ENCODE measurements around the gene AKIRIN1.

Gene AKIRIN1

DNA sequence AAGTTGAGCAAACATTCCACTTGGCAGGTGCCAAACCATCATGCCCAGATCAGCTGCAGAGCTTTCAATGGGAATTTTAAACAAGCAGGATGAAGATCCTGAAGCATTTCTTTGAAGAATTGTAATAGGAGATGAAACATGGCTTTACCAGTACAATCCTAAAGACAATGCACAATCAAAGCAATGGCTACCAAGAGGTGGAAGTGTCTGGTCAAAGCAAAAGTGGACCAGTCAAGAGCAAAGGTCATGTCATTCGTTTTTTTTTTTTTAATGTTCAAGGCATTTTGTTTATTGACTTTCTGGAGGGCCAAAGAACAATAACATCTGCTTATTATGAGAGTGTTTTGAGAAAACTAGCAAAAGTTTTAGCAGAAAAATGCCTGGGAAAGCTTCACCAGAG, 32.1 kb downstream of the AKIRIN1 start:
- ChIA-PET CTCF (no interaction called here), POLR2A (no interaction called here)
- no peak for DNase-seq (ENCODE audit: extremely low spot score)
- TF ChIP-seq FOXM1 (IDR thresholded peaks at IDR 0.05; ENCODE audit: borderline replicate concordance), result no peak
- TF ChIP-seq L3MBTL2 (conservative IDR thresholded peaks at IDR 0.05), result no peak
- no peak for TF ChIP-seq LEF1 (IDR thresholded peaks at IDR 0.05; ENCODE audit: borderline replicate concordance)
- no peak for TF ChIP-seq CTBP1 (IDR thresholded peaks at IDR 0.05; ENCODE audit: borderline replicate concordance)
- no peak for TF ChIP-seq ZNF384 (IDR thresholded peaks at IDR 0.05)
- no peak for TF ChIP-seq FOXK2 (IDR thresholded peaks at IDR 0.05)
- TF ChIP-seq, protein P1, sequence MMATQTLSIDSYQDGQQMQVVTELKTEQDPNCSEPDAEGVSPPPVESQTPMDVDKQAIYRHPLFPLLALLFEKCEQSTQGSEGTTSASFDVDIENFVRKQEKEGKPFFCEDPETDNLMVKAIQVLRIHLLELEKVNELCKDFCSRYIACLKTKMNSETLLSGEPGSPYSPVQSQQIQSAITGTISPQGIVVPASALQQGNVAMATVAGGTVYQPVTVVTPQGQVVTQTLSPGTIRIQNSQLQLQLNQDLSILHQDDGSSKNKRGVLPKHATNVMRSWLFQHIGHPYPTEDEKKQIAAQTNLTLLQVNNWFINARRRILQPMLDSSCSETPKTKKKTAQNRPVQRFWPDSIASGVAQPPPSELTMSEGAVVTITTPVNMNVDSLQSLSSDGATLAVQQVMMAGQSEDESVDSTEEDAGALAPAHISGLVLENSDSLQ (IDR thresholded peaks at IDR 0.05), result no peak
- TF ChIP-seq SUZ12 (IDR thresholded peaks at IDR 0.05), result no peak

DNA sequence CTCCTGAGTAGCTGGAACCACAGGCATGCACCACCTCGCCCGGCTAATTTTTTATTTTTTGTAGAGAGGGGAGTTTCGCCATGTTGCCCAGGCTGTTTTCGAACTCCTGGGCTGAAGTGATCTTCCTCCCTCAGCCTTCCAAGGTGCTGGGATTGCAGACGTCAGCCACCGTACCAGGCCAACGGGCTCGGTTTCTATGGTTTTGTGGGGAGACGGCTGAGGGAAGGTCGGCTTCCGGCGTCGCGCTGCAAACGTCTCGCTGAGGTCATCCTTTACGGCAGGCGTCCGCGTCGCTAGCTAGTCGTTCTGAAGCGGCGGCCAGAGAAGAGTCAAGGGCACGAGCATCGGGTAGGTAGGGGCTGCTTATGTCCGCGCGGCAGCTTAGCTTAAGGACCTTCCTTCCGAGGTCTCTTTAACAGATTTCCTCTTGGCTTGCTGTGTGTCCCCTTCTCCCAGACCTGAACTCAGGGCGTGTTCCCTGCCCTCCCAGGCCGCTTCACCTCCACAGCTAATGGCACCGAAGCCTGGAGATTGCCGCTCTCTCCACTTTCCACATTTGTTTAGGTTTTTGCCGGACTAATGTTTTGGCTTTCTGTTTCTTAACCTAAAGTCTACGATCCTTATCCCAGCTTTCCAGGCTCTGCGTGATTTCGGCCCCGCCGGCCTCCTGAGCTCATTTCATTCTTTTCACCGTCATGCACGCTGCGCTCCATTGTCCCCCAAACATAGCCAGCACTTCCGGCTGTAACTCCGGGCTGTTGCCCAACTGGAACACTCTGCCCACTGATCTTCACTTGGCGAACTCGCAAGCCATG, 35.2 kb downstream of the AKIRIN1 start, which contains the start of gene NDUFS5:
Gene NDUFS5, plus strand, starts transcription at position 300 of the 815 bp plus-strand sequence. CDS start 2,375 bp downstream, outside the sequence.
- ChIA-PET POLR2A (interaction anchor here (0.6 to 2.4 kb wide), 30 partner anchors 9 to 175 kb away, joined by 3 to 21 read pairs (median 4); partner anchors contain the start of genes AKIRIN1, GJA9, MYCBP and RRAGC), CTCF (interaction anchor here (0.5 kb wide), 1 partner anchor 52 kb away, joined by 5 read pairs; no protein-coding TSS in a partner anchor)
- DNase-seq (ENCODE audit: extremely low spot score), result peak; percentile 82
- TF ChIP-seq HDGF (IDR thresholded peaks at IDR 0.05; ENCODE audit: borderline replicate concordance) (no peak; the same call in 1 of the 2 replicates), TARDBP (IDR thresholded peaks at IDR 0.05) (no peak), FOXK2 (IDR thresholded peaks at IDR 0.05) (no peak), L3MBTL2 (conservative IDR thresholded peaks at IDR 0.05) (peak; percentile 24), FOXM1 (IDR thresholded peaks at IDR 0.05; ENCODE audit: borderline replicate concordance) (no peak), NFRKB (IDR thresholded peaks at IDR 0.05) (no peak), SUZ12 (IDR thresholded peaks at IDR 0.05) (no peak), LEF1 (IDR thresholded peaks at IDR 0.05; ENCODE audit: borderline replicate concordance) (no peak), SP1 (IDR thresholded peaks at IDR 0.05) (no peak), ZNF384 (IDR thresholded peaks at IDR 0.05) (no peak), ELF4 (IDR thresholded peaks at IDR 0.05) (peak; percentile 36)
- TF ChIP-seq, protein P1 (IDR thresholded peaks at IDR 0.05), result no peak

DNA sequence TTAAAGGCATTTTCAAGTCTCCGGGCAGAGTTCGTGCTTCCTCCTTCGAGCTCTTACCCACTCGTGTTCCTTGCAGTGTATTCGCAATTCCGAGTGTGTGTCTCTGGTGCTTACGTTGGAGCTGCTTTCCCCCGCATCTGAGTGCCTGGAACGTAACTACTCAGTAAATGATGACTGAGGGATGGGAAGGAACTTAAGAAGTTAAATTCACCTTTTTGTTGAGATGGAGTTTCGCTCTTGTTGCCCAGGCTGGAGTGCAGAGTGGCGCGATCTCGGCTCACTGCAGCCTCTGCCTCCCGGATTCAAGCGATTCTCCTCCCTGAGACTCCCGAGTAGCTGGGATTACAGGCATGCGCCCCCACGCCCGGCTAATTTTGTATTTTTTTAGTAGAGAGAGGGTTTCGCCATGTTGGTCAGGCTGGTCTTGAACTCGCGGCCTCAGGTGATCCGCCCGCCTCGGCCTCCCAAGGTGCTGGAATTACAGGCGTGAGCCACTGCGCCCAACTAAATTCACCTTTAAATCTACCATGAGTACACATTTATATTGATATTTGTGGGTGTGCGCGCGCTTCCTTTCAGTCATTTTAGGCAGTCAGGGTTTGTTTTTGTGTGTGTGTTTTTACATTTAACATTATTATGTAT, 35.9 kb downstream of the AKIRIN1 start:
- POLR2A ChIA-PET, result interaction anchor here (0.8 to 2.4 kb wide), 21 partner anchors 8 to 176 kb away, joined by 3 to 21 read pairs (median 5); partner anchors contain the start of genes AKIRIN1, GJA9, MYCBP and RRAGC
- CTCF ChIA-PET, result no interaction called here
- no peak for DNase-seq (ENCODE audit: extremely low spot score)
- TF ChIP-seq SUZ12 (IDR thresholded peaks at IDR 0.05), result no peak
- TF ChIP-seq FOXA1 (IDR thresholded peaks at IDR 0.05), result no peak
- TF ChIP-seq NFRKB (IDR thresholded peaks at IDR 0.05), result no peak
- no peak for TF ChIP-seq CTBP1 (IDR thresholded peaks at IDR 0.05; ENCODE audit: borderline replicate concordance)
- no peak for TF ChIP-seq FOXK2 (IDR thresholded peaks at IDR 0.05)
- TF ChIP-seq LEF1 (IDR thresholded peaks at IDR 0.05; ENCODE audit: borderline replicate concordance), result no peak
- no peak for TF ChIP-seq HDGF (IDR thresholded peaks at IDR 0.05; ENCODE audit: borderline replicate concordance)
- no peak for TF ChIP-seq ELF4 (IDR thresholded peaks at IDR 0.05)
- TF ChIP-seq ARNT (IDR thresholded peaks at IDR 0.05), result no peak

DNA sequence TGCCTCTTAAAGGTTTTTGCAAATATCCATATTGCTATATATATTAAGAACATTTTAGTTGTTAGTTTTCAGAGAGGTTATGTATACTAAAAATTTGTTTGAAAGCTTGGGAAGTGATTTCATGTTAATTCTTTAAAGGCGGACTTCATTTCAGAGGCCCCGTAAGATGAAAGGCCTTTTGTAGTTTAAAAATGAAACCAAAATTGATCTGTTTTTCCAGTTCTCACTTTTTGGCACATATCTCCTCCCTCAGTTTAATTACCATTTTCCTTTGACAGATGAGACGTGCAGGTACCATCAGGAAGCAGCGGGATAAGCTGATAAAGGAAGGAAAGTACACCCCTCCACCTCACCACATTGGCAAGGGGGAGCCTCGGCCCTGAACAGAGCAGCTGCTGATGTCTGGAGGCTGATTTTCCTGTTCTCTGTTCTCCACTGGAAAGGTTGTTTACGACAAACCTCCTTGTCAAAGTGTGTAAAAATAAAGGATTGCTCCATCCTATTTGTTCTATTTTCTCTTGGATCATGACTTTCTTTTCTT, 43.1 kb downstream of the AKIRIN1 start:
- ChIA-PET POLR2A (interaction anchor here (3.8 kb wide), 1 partner anchor 7 kb away, joined by 19 read pairs; the partner anchor contains the start of gene NDUFS5), CTCF (no interaction called here)
- TF ChIP-seq L3MBTL2 (conservative IDR thresholded peaks at IDR 0.05) (no peak), LEF1 (IDR thresholded peaks at IDR 0.05; ENCODE audit: borderline replicate concordance) (no peak)
- no peak for DNase-seq (ENCODE audit: extremely low spot score)

DNA sequence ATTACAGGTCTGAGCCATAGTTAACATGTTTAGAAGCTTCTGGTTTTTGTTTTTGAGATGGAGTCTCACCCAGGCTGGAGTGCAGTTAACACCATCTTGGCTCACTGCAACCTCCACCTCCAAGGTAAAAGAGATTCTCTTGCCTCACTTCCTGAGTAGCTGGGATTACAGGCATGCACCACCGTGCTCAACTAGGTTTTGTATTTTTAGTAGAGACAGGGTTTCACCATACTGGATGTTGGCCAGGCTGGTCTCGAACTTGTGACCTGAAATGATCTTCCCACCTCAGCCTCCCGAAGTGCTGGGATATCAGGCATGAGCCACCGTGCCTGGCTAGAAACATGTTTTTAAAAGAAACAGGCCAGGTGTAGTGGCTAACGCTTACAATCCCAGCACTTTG, 45.6 kb downstream of the AKIRIN1 start:
- CTCF ChIA-PET, result no interaction called here
- TF ChIP-seq HDGF (IDR thresholded peaks at IDR 0.05; ENCODE audit: borderline replicate concordance) (no peak), SUZ12 (IDR thresholded peaks at IDR 0.05) (no peak), ZNF384 (IDR thresholded peaks at IDR 0.05) (no peak), FOXA1 (IDR thresholded peaks at IDR 0.05) (no peak), FOXM1 (IDR thresholded peaks at IDR 0.05; ENCODE audit: borderline replicate concordance) (no peak), ARNT (IDR thresholded peaks at IDR 0.05) (no peak), L3MBTL2 (conservative IDR thresholded peaks at IDR 0.05) (no peak), FOXK2 (IDR thresholded peaks at IDR 0.05) (no peak), CTBP1 (IDR thresholded peaks at IDR 0.05; ENCODE audit: borderline replicate concordance) (no peak), ELF4 (IDR thresholded peaks at IDR 0.05) (no peak), SP1 (IDR thresholded peaks at IDR 0.05) (no peak), NFRKB (IDR thresholded peaks at IDR 0.05) (no peak), BHLHE40 (IDR thresholded peaks at IDR 0.05; ENCODE audit: borderline replicate concordance) (no peak), TARDBP (IDR thresholded peaks at IDR 0.05) (no peak), LEF1 (IDR thresholded peaks at IDR 0.05; ENCODE audit: borderline replicate concordance) (no peak)
- TF ChIP-seq, protein P1 (IDR thresholded peaks at IDR 0.05), result no peak
- DNase-seq (ENCODE audit: extremely low spot score), result no peak
- POLR2A ChIA-PET, result interaction anchor here (3.8 kb wide), 1 partner anchor 10 kb away, joined by 19 read pairs; the partner anchor contains the start of gene NDUFS5

Measured in HEK293T (cell line).